ENCODE data around the gene RNU6-1.

Gene RNU6-1

GRCh38 chr15:67820122-67820991, 19.5 kb downstream of the RNU6-1 start:
- peak; percentile 24 for DNase-seq

DNA sequence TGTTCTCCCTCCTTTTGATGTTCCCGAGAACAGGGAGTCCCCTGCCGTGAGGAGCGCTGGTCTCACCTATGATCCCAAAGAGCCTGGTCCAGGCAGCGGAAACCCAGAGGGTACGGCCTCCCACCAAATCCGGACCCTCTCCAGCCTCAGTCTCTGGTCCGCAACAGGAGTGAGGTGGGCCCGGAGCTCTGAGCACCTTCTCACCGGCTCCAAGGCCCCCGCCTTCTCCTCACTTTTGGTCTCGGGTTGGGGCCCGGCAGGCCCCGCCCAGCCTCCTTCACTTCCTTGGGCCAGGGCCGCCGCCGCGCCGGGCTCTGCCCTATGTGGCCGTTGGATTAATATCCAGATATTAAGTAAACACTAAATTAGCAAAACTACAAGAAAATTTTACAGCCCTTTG, 20.2 kb downstream of the RNU6-1 start:
- DNase-seq, result peak; percentile 11

DNA sequence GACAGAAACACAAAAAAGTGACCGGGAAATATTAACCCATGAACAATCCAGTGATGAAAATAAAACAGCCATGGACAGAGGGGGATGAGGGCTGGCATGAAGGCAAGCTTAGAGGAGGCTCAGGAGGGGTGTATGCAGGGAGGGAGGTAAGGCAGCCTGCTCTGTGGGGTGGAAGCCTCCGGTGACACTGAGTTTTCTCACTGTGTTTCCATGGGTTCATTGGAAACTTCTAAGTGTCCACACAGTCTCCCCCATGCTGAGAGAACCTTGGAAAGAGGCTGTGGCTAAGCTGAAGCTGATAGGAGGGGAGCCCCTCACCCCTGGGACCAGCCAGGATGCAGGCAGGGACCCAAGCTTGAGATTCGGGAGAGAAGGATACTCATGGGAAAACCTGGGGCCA, 21.4 kb downstream of the RNU6-1 start:
- peak; percentile 6 for DNase-seq

DNA sequence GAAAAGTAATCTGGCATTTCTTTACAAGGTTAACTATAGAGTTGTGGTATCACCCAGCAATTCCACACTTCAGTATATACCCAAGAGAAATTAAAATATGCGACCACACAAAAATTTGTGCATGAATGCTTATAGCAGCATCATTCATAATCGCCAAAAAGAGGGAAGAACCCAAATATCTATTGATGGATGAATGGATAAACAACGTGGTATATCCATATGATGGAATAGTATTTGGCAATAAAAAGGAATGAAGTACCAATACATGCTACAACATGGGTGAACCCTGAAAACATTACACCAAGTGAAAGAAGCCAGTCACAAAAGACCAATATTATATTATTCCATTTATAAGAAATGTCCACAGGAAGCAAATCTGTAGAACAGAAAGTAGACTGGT, 23.2 kb downstream of the RNU6-1 start:
- DNase-seq, result no peak

DNA sequence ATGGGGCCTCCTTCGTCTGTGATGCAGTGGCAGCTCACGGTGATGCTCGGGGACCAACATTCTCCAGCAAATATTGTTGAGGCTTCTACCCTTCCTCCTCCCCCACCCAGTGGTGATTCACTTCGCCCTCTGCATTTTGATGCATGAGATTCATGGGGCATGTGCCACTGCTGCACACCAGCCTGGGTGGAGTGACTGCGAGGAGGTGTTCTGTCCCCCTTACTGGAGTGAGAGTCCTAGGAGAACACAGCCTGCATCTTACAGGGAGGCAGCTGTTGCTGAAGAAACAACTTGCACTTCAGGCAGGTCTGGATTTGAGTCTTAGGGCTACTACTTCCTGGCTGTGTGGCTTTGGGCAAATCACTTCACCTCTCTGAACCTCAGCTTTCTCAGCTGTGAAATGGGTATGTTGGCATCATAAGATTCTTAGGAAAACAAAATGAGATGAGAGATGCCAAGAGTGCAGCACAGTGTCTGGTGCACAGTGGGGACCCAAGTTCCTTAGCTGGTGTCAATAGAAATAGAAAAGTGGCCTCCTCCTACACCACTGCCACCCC, 24.7 kb downstream of the RNU6-1 start:
- DNase-seq, result no peak

DNA sequence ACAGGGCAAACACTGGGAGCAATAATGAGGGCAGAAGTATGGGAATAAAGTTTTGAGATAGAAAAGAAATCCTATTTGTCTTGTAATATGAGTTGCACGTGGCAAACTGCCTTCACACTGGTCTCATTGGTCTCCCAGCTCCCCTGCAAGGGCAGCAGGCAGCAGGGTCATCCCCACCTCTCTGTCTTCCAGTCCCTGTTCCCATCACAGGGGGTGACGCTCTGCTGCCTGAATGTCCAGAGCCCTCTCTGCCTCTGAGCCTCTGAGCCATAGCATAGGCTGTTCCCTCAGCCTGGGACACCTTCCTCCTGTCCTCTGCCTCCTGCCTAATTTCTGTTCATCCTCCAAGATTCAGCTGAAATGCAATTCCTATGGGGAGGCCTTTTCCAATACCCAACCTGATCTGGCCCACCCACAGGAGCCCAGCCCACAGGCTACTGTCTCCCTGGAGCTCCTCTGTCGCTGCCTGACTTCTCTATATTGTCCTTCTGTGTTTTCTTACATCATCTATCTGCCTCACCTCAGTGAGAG, 26.7 kb downstream of the RNU6-1 start:
- DNase-seq, result no peak

DNA sequence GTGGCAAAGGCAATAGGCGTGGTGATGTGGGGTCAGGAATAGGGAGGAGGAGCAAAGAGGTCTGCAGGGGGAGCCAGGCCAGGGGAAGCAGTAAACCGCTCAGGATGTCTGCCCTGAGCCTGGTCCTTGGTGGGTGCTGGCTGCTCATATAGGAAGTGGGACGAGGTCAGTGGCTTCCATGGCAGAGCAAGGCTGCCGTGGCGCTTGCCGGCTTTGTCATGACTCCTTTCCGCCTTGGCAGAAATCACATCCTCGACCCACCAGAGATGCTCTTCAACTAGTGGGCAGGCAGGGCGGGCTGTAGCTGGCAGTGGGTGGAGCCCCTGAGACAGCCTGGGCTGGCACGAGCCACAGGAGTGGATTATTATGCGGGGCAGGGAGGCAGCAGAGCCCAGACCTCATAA, 27.6 kb downstream of the RNU6-1 start:
- DNase-seq, result no peak

DNA sequence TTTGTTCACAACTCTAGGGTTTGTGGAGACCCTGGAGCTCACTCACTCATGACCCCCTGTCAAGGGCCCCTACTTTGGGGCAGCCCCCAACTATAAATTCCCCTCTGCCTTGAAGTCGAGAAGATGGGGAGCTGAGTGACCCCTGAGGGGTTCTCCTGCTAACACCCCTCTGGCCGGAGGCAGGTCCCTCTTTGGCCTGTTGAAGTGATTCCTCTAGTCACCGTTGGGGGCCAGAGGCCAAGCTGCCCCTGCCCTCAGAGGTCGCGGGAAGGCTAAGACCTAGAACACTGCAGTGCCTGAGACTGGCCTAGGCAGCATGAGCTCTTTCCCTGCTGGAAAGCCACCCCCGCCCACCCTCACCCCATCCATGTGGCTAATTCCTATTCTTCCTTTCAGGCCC, 30.0 kb downstream of the RNU6-1 start:
- no peak for DNase-seq

DNA sequence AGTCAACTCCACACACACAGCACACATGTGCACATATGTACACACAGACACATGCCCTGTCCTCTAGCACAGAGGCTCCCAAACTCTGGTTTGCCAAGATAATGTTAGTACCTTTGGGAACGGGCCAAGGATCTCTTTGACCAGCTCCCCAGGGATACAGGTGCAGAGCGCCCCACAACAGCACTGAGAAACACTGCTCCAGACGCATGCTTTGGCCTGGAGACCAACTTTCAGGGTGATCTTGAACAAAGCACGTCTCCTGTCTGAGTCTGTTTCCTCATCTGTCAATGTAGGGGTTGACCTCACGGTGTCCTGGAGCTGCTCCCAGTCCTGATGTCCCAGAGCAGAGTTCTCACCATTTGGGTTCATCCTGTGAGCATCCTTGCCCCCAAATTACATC, 30.4 kb downstream of the RNU6-1 start:
- DNase-seq, result no peak

GRCh38 chr15:67808821-67809220, 31.0 kb downstream of the RNU6-1 start:
- DNase-seq, result no peak

DNA sequence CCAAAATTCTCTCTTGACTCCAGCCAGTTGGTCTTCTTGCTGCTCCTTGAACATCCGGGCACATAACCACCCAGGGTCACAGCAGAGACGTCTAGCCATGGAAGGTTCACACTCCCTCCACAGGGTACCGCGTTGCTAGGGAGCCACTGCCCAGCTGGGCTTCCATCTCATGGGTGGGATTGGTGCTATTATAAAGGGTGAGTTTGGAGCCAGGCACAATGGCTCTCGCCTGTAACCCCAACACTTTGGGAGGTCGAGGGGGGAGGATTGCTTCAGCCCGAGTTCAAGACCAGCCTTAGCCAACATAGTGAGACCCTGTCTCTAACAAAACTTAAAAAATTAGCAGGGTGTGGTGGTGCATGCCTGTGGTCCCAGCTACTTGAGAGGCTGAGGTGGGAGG, 32.0 kb downstream of the RNU6-1 start:
- no peak for DNase-seq

DNA sequence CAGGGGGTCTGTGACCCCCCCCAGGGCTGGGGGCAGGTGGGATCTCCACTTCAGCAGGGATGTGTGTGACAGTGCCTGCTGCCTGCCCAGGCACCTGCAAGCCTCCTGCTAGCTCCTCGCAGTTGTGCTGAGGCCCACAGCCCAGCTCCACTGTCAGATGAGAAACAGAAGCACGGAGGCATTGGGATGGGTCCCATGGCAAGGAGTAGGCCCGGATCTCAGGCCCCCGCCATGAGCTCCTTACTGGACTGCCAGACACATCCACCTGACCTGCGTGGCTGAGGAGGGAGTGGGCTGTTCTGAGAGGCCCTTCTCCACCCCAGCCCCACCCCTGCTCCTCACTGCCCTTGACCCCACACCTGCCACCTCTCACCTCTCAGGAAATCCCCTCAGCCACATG, 32.7 kb downstream of the RNU6-1 start:
- no peak for DNase-seq

DNA sequence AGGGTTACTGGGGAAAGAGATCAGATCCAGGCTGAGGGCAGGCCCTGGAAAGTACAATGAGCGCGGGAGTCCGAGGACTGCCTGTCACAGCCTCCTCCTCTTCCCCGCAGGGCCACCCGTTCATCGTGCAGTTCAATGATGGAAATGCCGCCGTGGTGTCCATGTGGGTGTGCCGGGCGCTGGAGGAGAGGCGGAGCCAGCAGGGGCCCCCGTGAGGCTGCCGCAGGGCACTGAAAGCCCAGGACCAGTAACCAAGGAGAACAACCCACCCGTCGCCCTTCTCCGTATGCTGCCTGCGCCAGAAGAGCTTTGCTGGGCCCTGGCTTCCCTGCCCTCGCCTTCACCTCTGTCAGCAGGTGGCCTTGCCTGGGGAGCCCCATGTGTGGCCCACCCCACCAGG, 33.3 kb downstream of the RNU6-1 start:
- DNase-seq, result no peak

- DNase-seq, result no peak
These were observed 34.0 kb downstream of the RNU6-1 start for GRCh38 chr15:67805666-67806516.

DNA sequence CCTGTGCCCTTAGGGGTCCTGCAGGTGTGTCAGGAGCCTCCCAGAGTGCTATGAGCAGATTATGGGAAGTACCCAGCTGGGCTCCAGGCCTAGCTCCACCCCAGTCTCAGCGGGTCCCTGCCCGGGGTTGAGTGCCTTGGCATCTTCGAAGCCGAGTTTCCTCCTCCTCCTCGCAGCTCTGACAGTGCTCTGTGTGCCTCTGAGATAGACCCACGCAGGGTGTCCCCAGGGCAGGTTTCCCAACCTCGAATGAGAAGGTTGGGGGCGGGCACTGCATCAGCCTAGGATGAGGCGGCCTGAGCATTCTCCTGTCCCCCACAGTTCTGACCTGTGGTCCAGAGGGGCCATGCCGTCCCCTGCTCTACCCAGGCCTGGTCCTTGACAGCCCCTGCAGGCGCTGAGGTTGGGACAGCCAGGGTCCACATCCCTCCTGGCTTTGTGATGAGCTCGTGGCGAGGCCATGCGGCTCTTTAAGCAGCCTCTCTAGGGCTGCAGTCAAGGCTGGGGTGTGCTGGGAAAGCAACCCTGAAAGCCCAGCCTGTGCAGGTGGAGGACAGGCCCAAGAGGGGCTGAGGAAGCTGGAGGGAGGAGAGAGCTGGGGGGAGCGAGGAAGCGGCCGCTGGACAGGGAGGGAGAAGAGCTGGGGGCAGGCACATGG, 34.7 kb downstream of the RNU6-1 start:
- DNase-seq, result no peak

DNA sequence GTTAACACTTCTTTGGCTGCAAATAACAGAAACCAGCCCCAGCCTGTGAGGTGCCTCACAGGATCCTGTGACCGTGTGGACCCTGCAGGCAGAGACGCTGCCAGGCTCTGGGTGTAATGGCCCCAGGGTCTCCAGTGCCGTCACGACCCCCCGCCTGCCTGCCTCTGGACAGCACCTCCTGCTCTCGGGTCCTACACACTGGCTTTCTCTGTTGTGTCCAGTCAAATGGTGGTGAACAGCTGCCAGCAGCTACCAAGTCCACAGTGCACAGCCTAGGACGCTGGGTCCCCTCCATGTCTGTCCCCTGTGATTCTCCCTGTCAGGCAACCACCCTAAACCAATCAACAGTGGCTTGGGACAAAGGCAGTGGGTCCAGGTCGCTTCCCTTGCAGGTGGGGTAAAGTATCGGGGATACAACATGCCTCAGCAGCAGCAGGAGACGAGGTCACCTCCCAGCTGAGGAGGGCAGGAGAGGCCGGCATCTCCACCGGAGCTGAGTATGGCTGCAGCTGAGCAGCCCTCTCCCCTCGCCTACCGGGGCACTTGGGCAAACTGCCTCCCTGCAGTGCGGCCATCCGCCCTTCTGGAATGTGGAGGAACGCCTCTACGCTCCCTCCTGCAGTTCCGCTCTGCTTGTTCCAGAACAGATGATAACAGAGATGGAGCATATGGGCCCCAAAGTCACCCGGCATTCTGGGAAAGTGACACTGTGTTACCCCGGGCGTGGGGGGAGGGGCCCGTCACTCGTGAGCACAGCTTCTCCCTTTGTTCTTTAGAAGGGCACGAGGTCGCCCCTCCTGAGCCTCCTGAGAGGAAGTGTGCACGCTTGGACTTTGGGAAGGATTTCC, 35.6 kb downstream of the RNU6-1 start:
- no peak for DNase-seq

- no peak for DNase-seq
These were observed 36.5 kb downstream of the RNU6-1 start for GRCh38 chr15:67803299-67803698.

- no peak for DNase-seq
These were observed 37.6 kb downstream of the RNU6-1 start for GRCh38 chr15:67801926-67802914.

- no peak for DNase-seq
These were observed 38.7 kb downstream of the RNU6-1 start for GRCh38 chr15:67801142-67801541.

DNA sequence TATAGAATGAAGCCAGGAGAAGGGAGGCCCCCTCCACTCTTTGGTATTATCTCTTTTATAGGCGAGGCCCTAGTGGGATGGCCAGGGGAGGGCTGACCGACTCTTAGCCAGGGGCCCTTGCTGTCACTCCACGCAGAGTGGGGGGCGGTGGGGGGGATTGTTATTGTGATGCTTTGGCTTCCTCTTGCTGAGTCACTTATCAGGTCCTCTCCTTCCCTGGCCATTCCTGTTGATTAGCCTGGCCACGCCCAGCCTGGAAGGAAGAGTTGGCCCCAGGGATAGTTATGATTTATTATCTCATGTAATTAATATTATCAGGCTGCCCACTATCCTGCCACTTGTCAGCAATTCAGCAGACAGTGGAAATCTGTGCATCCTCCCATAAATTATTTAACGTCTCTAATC, 40.0 kb downstream of the RNU6-1 start:
- no peak for DNase-seq

Data from left hindlimb (tissue), 1 donor.